Measurements from ENCODE around the gene CANT1. TPM values are rescaled to one million over a fixed set of nuclear protein-coding genes. Genes with fewer than 3 reads are reported as not detected.
A peak's percentile ranks its signal among the peaks of the same experiment; 100 is the strongest.

Gene CANT1
- total and polyA plus RNA-seq, 9 donors: 18.6 to 48.8 (median 33.8) TPM

DNA sequence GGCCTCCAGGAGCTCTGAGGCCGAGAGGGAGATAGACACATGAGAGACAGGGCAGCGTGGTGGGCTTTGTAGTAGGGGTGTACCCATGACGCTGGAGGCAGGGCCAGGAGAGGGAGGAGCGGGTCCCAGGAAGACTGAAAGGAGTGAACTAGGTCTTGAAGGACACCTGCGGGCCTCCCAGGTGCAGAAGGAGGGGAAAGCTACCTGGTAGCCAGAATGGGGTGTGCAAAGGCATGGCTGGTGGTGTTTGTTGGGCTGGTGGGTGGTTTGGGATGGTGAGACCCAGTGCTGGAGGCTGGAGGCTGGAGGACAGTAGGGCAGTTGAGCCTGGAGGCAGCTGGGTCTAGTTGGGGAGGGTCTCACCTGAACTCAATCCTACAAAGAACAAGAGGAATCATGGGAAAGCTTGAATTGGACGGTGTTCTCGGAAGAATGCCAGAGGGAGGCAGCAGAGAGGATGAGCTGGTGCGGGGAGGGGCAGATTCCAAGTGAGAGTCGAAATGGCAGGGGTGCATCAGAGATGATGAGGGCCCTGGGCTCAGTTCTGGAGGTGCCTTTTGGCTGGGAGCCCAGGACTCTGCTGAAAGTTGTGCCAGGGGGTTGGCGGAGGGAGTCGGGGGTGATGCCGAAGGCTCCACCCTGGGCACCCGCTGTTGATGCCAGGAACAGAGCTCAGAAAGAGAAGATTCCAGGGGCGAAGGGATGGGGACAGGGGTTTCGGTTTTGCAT is 35.6 kb upstream of the CANT1 start:
- peak in 1 of 5 donors; percentile 38 for DNase-seq
- 82 to 83% (median 82%) methylated on average over 15 of the region's 15 CpGs for WGBS, 3 donors
- intact Hi-C loops (cut with DNase I): loop anchor here in 1 of 4 donors (5.0 kb wide), 1 partner anchor 42 kb away; no protein-coding TSS in a partner anchor

DNA sequence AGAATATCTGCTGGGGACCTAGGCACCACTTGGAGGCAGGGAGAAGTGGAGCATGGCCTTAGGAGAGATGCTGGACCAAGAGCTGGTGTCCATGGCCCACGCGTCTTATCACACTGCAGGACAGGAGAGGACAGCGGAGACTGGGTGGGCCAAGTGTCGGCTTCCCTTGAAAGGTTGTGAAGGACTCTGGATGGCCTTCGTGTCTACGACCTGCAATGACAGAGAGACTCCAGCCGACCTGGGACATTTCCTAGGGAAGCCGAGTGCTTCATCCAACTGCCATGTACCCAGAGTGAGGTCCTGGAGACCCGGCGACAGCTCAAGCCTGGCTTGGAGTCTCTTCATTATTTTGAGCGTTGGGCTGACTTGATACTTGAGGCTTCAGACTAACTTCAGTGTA is 34.9 kb upstream of the CANT1 start:
- Histone ChIP-seq H3K27me3 (no peaks in the 10 kb centered on the region), H3K9me3 (no peaks in the 10 kb centered on the region), H3K4me1 (ENCODE audit: insufficient read depth) (peaks cover 2% of the 10 kb centered on the region), H3K36me3 (no peaks in the 10 kb centered on the region), H3K4me3 (no peak overlapping the region), H3K27ac (no peak overlapping the region)
- TF ChIP-seq EP300 (IDR thresholded peaks at IDR 0.05) (no peak), POLR2A (IDR thresholded peaks at IDR 0.05) (no peak)
- TF ChIP-seq, protein P1, sequence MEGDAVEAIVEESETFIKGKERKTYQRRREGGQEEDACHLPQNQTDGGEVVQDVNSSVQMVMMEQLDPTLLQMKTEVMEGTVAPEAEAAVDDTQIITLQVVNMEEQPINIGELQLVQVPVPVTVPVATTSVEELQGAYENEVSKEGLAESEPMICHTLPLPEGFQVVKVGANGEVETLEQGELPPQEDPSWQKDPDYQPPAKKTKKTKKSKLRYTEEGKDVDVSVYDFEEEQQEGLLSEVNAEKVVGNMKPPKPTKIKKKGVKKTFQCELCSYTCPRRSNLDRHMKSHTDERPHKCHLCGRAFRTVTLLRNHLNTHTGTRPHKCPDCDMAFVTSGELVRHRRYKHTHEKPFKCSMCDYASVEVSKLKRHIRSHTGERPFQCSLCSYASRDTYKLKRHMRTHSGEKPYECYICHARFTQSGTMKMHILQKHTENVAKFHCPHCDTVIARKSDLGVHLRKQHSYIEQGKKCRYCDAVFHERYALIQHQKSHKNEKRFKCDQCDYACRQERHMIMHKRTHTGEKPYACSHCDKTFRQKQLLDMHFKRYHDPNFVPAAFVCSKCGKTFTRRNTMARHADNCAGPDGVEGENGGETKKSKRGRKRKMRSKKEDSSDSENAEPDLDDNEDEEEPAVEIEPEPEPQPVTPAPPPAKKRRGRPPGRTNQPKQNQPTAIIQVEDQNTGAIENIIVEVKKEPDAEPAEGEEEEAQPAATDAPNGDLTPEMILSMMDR (IDR thresholded peaks at IDR 0.05): no peak
- intact Hi-C loops (cut with DNase I): no loop called here
- DNase-seq: peak in 1 of 5 donors; percentile 17
- 86 to 93% (median 90%) methylated on average over 11 of the region's 11 CpGs for WGBS, 3 donors

More for the DNA sequence above, 35.6 kb upstream of the CANT1 start:
- Histone ChIP-seq H3K27me3 (no peaks in the 10 kb centered on the region), H3K4me3 (no peak overlapping the region), H3K36me3 (no peaks in the 10 kb centered on the region), H3K27ac (no peak overlapping the region), H3K4me1 (ENCODE audit: insufficient read depth) (peaks cover 2% of the 10 kb centered on the region), H3K9me3 (no peaks in the 10 kb centered on the region)
- TF ChIP-seq EP300 (IDR thresholded peaks at IDR 0.05) (no peak), POLR2A (IDR thresholded peaks at IDR 0.05) (no peak)
- TF ChIP-seq, protein P1 (IDR thresholded peaks at IDR 0.05): no peak

DNA sequence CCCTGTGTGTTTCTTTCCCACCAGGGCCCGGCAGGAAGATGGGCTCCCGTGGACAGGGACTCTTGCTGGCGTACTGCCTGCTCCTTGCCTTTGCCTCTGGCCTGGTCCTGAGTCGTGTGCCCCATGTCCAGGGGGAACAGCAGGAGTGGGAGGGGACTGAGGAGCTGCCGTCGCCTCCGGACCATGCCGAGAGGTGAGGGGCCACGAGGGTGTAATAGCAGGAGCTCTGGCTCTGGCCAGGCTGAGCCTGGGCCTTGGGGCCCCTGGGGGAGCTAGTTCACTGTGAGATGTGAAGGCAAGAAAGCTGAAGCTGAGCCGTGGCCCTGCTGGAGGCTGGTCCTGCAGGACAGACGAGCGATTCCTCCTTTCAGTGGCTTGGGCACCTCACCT is 34.4 kb upstream of the CANT1 start:
- DNase-seq: peak in 1 of 5 donors; percentile 36
- peaks cover 2% of the 10 kb centered on the region for H3K4me1 ChIP-seq (ENCODE audit: insufficient read depth)

DNA sequence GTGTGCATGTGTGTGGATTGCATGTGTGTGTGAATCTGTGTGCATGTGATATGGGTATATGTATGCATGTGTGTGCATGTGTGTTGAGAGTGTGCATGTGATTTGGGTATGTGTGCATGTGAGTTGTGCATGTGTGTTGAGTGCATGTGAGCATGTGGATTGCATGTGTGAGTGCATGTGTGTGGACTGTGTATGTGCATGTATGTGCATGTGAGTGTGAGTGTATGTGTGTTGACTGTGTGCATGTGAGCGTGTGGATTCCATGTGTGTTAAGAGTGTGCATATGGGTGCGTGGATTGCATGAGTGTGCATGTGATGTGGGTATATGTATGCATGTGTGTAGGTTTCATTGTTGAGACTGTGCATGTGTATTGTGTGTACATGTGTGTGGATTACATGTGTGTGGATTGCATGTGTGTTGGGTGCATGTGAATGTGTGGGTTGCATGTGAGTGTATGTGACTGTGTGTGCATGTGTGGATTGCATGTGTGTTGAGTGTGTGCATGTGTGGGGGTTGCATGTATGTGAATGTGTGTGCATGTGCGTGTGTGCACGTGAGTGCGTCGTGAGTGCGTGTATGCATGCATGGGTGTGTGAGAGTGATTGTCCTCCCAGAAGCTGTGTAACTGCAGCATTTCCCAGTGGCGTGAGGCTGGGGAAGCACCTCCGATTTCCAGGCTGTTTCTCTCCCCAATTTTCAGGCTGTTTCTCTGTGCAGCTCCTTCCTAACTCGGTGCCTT is 33.8 kb upstream of the CANT1 start:
- no peak for TF ChIP-seq POLR2A (IDR thresholded peaks at IDR 0.05)
- no peak overlapping the region for H3K4me3 ChIP-seq
- no peaks in the 10 kb centered on the region for H3K27me3 ChIP-seq
- no peak overlapping the region for H3K27ac ChIP-seq
- 76 to 88% (median 82%) methylated on average over 10 of the region's 10 CpGs for whole genome bisulfite sequencing, 3 donors
- H3K36me3 ChIP-seq: no peaks in the 10 kb centered on the region
- peaks cover 2% of the 10 kb centered on the region for H3K4me1 ChIP-seq (ENCODE audit: insufficient read depth)
- H3K9me3 ChIP-seq: no peaks in the 10 kb centered on the region
- peak in 1 of 5 donors; percentile 8 for DNase-seq
- intact Hi-C loops (cut with DNase I): loop anchor here in 1 of 4 donors (2.0 kb wide), 1 partner anchor 23 kb away; no protein-coding TSS in a partner anchor

More for the DNA sequence above, 34.4 kb upstream of the CANT1 start:
- no peak overlapping the region for H3K27ac ChIP-seq
- H3K4me3 ChIP-seq: no peak overlapping the region
- no peaks in the 10 kb centered on the region for H3K27me3 ChIP-seq
- no peak for TF ChIP-seq EP300 (IDR thresholded peaks at IDR 0.05)
- TF ChIP-seq, protein P1 (IDR thresholded peaks at IDR 0.05): no peak
- no peak for TF ChIP-seq POLR2A (IDR thresholded peaks at IDR 0.05)
- no peaks in the 10 kb centered on the region for H3K36me3 ChIP-seq
- no peaks in the 10 kb centered on the region for H3K9me3 ChIP-seq
- 52 to 71% (median 64%) methylated on average over 12 of the region's 12 CpGs for WGBS, 3 donors
- intact Hi-C loops (cut with DNase I): loop anchor here in 1 of 4 donors (2.0 kb wide), 1 partner anchor 23 kb away; no protein-coding TSS in a partner anchor

Data from ovary (tissue), 9 donors.